Psoas muscle (tissue), 8 donors: ENCODE results near the gene MAP3K5. TPM values are rescaled to one million over a fixed set of nuclear protein-coding genes. Genes with fewer than 3 reads are reported as not detected.

ENCODE experiments used
- ATAC-seq, 4 donors: fragments of 200-7000 bp; cut with Tn5 transposase; one replicate each; pipeline ENCODE4 v1.9.1; 2020; ENCODE audit warnings: moderate library complexity in 3 of 4, mild to moderate bottlenecking in 2 of 4
- DNase-seq, 2 donors: peaks; one replicate each; pipeline ENCODE4 v3.0.0-alpha.2; 2020
- H3K27ac ChIP-seq: fragments of 200-600 bp; one replicate; pipeline ENCODE4 v1.8.0; 2022
- H3K27me3 ChIP-seq, 3 donors: fragments of 200-600 bp in 1 of 3; one replicate each; pipeline versions ENCODE4 v1.6.1 to v1.8.0; 2013 to 2022; ENCODE audit warnings: low read length in 2 of 3, mild to moderate bottlenecking in 2 of 3, moderate library complexity in 1 of 3; ENCODE audit not compliant: insufficient read depth in 3 of 3
- H3K36me3 ChIP-seq, 2 donors: fragments of 200-600 bp in 1 of 2; one replicate each; pipeline versions ENCODE4 v1.6.1 to v1.8.0; 2013 to 2022; ENCODE audit warnings: low read depth in 1 of 2, mild to moderate bottlenecking in 1 of 2, moderate library complexity in 1 of 2; ENCODE audit not compliant: insufficient read depth in 1 of 2
- H3K4me1 ChIP-seq: fragments of 200-600 bp; one replicate; pipeline ENCODE4 v1.8.0; 2022
- H3K4me3 ChIP-seq: fragments of 200-600 bp; one replicate; pipeline ENCODE4 v1.8.0; 2022; ENCODE audit warnings: mild to moderate bottlenecking
- H3K9me3 ChIP-seq: fragments of 200-600 bp; one replicate; pipeline ENCODE4 v1.8.0; 2022
- WGBS, 3 donors: extraction: QIAGEN DNeasy Blood & Tissue Kit; methylation state at CpG; one replicate each; pipeline versions ENCODE4 v1.1.6 to v1.1.7; 2013; 5-methylcytosine and 5-hydroxymethylcytosine counted together
- intact Hi-C, 2 donors: fragments of 100-400 bp; cut with DNase I; formaldehyde crosslinking; loops; one replicate each; pipeline versions ENCODE4 v1.11.0 to v1.14.2; 2022
- polyA plus RNA-seq, 3 donors: library from polyadenylated mRNA; stranded (reverse); fragments of 200-250 nt; gene quantifications; one replicate each; pipeline ENCODE4 v1.2.3, GENCODE V29; 2013
- total RNA-seq, 4 donors: library from RNA; stranded (reverse); fragmentation: NEBNext Ultra II Directional in 2 of 4; extraction: Animal tissue kit (Norgen Biotek cat#: 25700) in 2 of 4; gene quantifications; one replicate each; pipeline versions ENCODE4 v1.2.1 to v1.2.4, GENCODE V29; 2021 to 2023
- TF ChIP-seq, protein P1 (sequence below): fragments of 200-600 bp; IDR thresholded peaks from one replicate; pipeline ENCODE4 v1.8.0; 2022; ENCODE audit warnings: antibody characterized with exemption
- donor health status: healthy with polysubstance abuse.
- donor health status: DM: no; HTN: no; CAD: no; lungs with moderate emphysema.
- donor health status: Bipolar disorder and iron deficiency.
- donor health status: healthy.
- donor health status: DM: yes; HTN: yes; CAD: no.
- donor health status: DM: no; HTN: no; CAD: no.
- donor health status: DM: no; HTN: no; CAD: no.
- donor health status: DM: yes; HTN: yes; CAD: no.

MAP3K5 gene
- total and polyA plus RNA-seq, 7 donors = 0.91 to 8.3 (median 3.8) TPM

DNA sequence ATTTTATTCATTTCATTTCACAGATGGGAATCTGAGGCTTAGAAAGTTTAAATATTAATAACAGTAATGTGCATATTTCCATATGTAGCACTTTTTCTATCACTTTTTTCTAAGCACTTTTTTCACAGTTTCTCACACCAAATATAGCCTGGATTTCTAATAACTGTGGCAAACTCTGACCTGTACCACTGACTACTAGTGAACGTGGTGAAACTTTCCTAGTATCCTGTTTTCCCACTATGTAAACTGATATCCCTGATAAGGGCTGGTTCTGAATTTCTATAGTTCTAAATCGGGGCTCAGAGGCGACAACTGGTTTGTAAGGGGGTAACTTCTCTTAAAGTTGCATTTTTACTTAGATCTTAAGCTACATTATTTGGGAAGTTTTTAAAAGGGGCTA is 274.7 kb downstream of the MAP3K5 start:
- H3K36me3 ChIP-seq = no peaks in the 10 kb centered on the region
- H3K9me3 ChIP-seq = no peaks in the 10 kb centered on the region
- no peak for DNase-seq
- ATAC-seq = no peak
- H3K4me1 ChIP-seq = no peaks in the 10 kb centered on the region
- peaks cover 0 to 9% (median 0%) of the 10 kb centered on the region in 3 donors for H3K27me3 ChIP-seq
- H3K4me3 ChIP-seq = no peak overlapping the region
- intact Hi-C loops = no loop called here
- 43 to 47% (median 46%) methylated on average over 3 of the region's 3 CpGs for WGBS, 3 donors
- TF ChIP-seq, protein P1, sequence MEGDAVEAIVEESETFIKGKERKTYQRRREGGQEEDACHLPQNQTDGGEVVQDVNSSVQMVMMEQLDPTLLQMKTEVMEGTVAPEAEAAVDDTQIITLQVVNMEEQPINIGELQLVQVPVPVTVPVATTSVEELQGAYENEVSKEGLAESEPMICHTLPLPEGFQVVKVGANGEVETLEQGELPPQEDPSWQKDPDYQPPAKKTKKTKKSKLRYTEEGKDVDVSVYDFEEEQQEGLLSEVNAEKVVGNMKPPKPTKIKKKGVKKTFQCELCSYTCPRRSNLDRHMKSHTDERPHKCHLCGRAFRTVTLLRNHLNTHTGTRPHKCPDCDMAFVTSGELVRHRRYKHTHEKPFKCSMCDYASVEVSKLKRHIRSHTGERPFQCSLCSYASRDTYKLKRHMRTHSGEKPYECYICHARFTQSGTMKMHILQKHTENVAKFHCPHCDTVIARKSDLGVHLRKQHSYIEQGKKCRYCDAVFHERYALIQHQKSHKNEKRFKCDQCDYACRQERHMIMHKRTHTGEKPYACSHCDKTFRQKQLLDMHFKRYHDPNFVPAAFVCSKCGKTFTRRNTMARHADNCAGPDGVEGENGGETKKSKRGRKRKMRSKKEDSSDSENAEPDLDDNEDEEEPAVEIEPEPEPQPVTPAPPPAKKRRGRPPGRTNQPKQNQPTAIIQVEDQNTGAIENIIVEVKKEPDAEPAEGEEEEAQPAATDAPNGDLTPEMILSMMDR = no peak
- H3K27ac ChIP-seq = no peak overlapping the region

DNA sequence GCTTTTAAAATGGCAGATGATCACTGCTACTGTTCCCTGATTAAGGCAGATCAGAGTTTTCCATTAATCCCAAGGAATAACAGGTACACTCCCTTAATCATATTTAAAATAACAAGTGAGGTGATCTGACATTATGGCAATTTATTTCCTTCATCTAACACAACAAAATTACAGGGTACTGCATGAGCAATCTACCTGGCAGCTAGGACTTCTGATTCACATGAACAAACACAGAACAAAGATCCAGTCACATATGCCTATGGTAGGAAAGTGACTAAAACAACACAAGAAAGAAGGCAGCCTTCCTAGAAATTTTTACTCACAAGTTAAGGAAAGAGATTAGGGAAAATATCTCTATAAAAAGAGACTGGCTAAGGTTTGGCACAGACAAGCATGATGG is 275.3 kb downstream of the MAP3K5 start:
- Histone ChIP-seq H3K27ac (no peak overlapping the region), H3K4me1 (no peaks in the 10 kb centered on the region), H3K27me3 (peaks cover 0 to 3% (median 0%) of the 10 kb centered on the region in 3 donors), H3K4me3 (no peak overlapping the region), H3K9me3 (no peaks in the 10 kb centered on the region), H3K36me3 (no peaks in the 10 kb centered on the region)
- TF ChIP-seq, protein P1 = no peak
- DNase-seq = no peak
- ATAC-seq = no peak
- intact Hi-C loops = no loop called here

DNA sequence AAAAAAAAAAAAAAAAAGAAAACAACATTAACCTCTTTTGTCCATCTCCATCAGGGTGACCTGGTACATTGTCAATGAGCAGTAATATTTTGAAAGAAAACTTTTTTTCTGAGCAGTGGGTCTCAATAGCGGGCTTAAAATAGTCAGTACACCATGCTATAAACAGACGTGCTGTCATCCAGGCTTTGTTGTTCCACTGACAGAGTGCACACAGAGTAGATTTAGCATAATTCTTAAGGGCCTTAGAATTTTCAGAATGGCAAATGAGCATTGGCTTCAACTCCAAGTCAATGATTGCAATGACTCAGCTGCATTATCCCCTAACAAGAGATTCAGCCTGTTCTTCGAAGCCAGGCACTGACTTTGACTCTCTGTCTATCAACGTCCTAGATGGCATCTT is 277.7 kb downstream of the MAP3K5 start:
- WGBS, 3 donors = 83 to 85% (median 84%) methylated on average over 4 of the region's 4 CpGs
- TF ChIP-seq, protein P1 = no peak
- intact Hi-C loops = no loop called here
- H3K9me3 ChIP-seq = no peaks in the 10 kb centered on the region
- DNase-seq (no peak), ATAC-seq (no peak)
- H3K4me1 ChIP-seq = no peaks in the 10 kb centered on the region
- no peaks in the 10 kb centered on the region for H3K36me3 ChIP-seq
- H3K4me3 ChIP-seq = no peak overlapping the region
- no peaks in the 10 kb centered on the region for H3K27me3 ChIP-seq
- no peak overlapping the region for H3K27ac ChIP-seq

DNA sequence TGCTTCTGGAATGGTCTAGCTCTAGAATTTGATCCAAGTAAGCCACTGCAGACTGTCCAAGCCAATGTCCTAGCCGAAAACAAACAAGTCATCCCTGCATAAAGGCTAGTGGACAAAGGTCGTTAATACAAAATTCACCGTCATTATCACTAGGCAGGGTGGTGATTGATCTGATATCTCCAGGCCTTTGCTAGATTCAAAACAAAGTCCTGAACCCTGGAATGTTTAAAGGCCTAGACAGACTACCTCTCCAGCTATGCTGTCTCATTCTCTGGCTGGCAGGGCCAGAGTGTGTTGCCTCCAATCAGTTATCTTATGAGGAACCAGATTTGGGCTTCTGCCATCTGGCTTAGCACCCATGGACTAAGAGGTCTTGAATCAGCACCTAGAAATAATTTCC is 280.4 kb downstream of the MAP3K5 start:
- no peaks in the 10 kb centered on the region for H3K27me3 ChIP-seq
- H3K4me3 ChIP-seq = no peak overlapping the region
- TF ChIP-seq, protein P1 = no peak
- ATAC-seq (no peak), DNase-seq (no peak)
- no peaks in the 10 kb centered on the region for H3K36me3 ChIP-seq
- intact Hi-C loops = no loop called here
- 82 to 88% (median 83%) methylated on average over 3 of the region's 3 CpGs for WGBS, 3 donors
- H3K4me1 ChIP-seq = no peaks in the 10 kb centered on the region
- no peaks in the 10 kb centered on the region for H3K9me3 ChIP-seq
- H3K27ac ChIP-seq = no peak overlapping the region

DNA sequence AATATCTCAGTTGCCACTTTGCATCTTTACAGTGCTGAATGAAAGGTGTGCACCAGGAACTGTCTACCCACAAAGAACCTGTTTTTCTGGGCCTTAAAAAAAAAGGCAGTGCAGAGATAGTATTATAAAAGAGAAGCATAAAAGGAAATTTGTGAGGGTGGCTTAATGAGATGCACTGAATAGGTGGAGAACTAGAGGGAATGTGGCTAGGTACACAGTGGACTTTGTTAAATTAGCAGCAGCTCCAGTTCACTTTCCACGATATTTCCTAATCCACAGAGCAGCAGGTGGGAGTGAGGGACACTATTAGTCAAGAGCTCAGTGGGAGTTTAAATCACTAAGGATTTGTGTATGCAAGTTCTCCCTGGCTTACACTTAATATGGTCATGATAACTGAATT is 280.9 kb downstream of the MAP3K5 start:
- H3K36me3 ChIP-seq = no peaks in the 10 kb centered on the region
- no peaks in the 10 kb centered on the region for H3K9me3 ChIP-seq
- ATAC-seq (no peak), DNase-seq (no peak)
- no peak overlapping the region for H3K27ac ChIP-seq
- intact Hi-C loops = no loop called here
- 24 to 37% (median 36%) methylated on average over 1 of the region's 1 CpG for WGBS, 3 donors
- H3K4me3 ChIP-seq = no peak overlapping the region
- H3K27me3 ChIP-seq = no peaks in the 10 kb centered on the region
- TF ChIP-seq, protein P1 = no peak
- H3K4me1 ChIP-seq = no peaks in the 10 kb centered on the region
